ENCODE data around the gene USP20.
A peak's percentile ranks its signal among the peaks of the same experiment; 100 is the strongest.

Gene USP20

DNA sequence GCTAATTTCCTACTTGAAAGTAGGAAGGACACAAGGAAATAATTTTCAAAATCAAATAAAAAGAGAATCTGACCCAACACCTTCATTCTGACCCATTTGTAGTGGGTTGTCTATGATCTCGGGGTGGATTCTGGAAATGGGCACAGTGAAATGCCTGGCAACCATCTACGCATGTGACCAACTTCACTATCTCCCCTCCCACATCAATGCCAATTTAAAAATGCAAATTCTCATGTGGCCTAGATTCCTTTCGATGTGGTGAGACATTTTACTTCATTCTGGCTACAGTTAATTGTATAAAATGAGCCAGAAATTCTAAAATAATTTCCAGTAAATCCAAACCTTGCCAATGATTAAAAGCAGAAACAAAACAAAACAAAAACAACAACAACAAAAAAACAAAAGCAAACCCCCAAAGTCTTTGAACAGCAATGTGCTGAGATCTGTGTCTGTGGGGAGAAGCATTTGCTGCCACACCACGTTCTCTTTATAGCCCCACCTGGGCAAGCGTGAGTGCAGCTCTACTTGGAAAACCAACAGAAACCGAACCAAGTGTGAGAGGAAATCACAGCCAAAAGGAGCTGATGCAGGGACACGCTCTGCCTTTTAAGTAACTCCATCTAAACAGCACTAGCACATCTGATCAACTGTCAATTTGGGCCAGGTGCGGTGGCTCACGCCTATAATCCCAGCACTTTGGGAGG, 59.0 kb downstream of the USP20 start:
- Histone ChIP-seq H3F3A (ENCODE audit: insufficient read depth) (peaks cover 58% of the 10 kb centered on the region), H3K9me2 (replicated peaks; ENCODE audit: insufficient read depth, low read length) (no peaks in the 10 kb centered on the region), H3K27ac (ENCODE audit: low read depth, low read length) (peak overlapping the region; percentile 87), H3K4me3 (ENCODE audit: insufficient read depth, low read length, poor library complexity, severe bottlenecking) (no peak overlapping the region), H3K79me2 (ENCODE audit: insufficient read depth, low read length) (no peaks in the 10 kb centered on the region), H3K9me3 (ENCODE audit: insufficient read depth, low read length) (no peaks in the 10 kb centered on the region), H3K27me3 (ENCODE audit: low read length) (no peaks in the 10 kb centered on the region), H3K36me3 (ENCODE audit: low read length) (peaks cover 11% of the 10 kb centered on the region; the same call in 1 of the 2 replicates), H2AFZ (ENCODE audit: low read depth, low read length, severe bottlenecking) (no peak overlapping the region), H3K4me2 (ENCODE audit: low read depth, low read length, poor library complexity, severe bottlenecking) (peak overlapping the region; percentile 64), H3K9ac (ENCODE audit: low read length) (peak overlapping the region; percentile 41), H4K20me1 (ENCODE audit: low read depth, low read length) (no peaks in the 10 kb centered on the region)
- TF ChIP-seq, protein P1, sequence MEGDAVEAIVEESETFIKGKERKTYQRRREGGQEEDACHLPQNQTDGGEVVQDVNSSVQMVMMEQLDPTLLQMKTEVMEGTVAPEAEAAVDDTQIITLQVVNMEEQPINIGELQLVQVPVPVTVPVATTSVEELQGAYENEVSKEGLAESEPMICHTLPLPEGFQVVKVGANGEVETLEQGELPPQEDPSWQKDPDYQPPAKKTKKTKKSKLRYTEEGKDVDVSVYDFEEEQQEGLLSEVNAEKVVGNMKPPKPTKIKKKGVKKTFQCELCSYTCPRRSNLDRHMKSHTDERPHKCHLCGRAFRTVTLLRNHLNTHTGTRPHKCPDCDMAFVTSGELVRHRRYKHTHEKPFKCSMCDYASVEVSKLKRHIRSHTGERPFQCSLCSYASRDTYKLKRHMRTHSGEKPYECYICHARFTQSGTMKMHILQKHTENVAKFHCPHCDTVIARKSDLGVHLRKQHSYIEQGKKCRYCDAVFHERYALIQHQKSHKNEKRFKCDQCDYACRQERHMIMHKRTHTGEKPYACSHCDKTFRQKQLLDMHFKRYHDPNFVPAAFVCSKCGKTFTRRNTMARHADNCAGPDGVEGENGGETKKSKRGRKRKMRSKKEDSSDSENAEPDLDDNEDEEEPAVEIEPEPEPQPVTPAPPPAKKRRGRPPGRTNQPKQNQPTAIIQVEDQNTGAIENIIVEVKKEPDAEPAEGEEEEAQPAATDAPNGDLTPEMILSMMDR (IDR thresholded peaks at IDR 0.05; ENCODE audit: insufficient read depth, low read length, poor library complexity, severe bottlenecking), result no peak
- no peak for TF ChIP-seq EZH2phosphoT487 (conservative IDR thresholded peaks at IDR 0.05; ENCODE audit: low read length)

GRCh38 chr9:129895376-129896268, 60.4 kb downstream of the USP20 start:
- Histone ChIP-seq H2AFZ (ENCODE audit: low read depth, low read length, severe bottlenecking) (no peak overlapping the region), H3F3A (ENCODE audit: insufficient read depth) (peaks cover 58% of the 10 kb centered on the region), H3K27ac (ENCODE audit: low read depth, low read length) (peak overlapping the region; percentile 87), H3K9me3 (ENCODE audit: insufficient read depth, low read length) (no peaks in the 10 kb centered on the region), H3K9ac (ENCODE audit: low read length) (peak overlapping the region; percentile 41; the same call in 1 of the 2 replicates), H3K4me2 (ENCODE audit: low read depth, low read length, poor library complexity, severe bottlenecking) (peak overlapping the region; percentile 64), H3K27me3 (ENCODE audit: low read length) (no peaks in the 10 kb centered on the region), H3K79me2 (ENCODE audit: insufficient read depth, low read length) (no peaks in the 10 kb centered on the region), H4K20me1 (ENCODE audit: low read depth, low read length) (no peaks in the 10 kb centered on the region), H3K36me3 (ENCODE audit: low read length) (peaks cover 7% of the 10 kb centered on the region), H3K4me3 (ENCODE audit: insufficient read depth, low read length, poor library complexity, severe bottlenecking) (no peak overlapping the region), H3K9me2 (replicated peaks; ENCODE audit: insufficient read depth, low read length) (no peaks in the 10 kb centered on the region)
- TF ChIP-seq EZH2phosphoT487 (conservative IDR thresholded peaks at IDR 0.05; ENCODE audit: low read length), result no peak
- TF ChIP-seq, protein P1 (IDR thresholded peaks at IDR 0.05; ENCODE audit: insufficient read depth, low read length, poor library complexity, severe bottlenecking), result no peak

- H2AFZ ChIP-seq (ENCODE audit: low read depth, low read length, severe bottlenecking), result no peak overlapping the region
- no peaks in the 10 kb centered on the region for H4K20me1 ChIP-seq (ENCODE audit: low read depth, low read length)
- peaks cover 52% of the 10 kb centered on the region for H3F3A ChIP-seq (ENCODE audit: insufficient read depth)
- H3K4me3 ChIP-seq (ENCODE audit: insufficient read depth, low read length, poor library complexity, severe bottlenecking), result no peak overlapping the region
- no peak overlapping the region for H3K9ac ChIP-seq (ENCODE audit: low read length)
- TF ChIP-seq, protein P1 (IDR thresholded peaks at IDR 0.05; ENCODE audit: insufficient read depth, low read length, poor library complexity, severe bottlenecking), result no peak
- no peak for TF ChIP-seq EZH2phosphoT487 (conservative IDR thresholded peaks at IDR 0.05; ENCODE audit: low read length)
- H3K36me3 ChIP-seq (ENCODE audit: low read length), result peaks cover 12% of the 10 kb centered on the region
- no peak overlapping the region for H3K4me2 ChIP-seq (ENCODE audit: low read depth, low read length, poor library complexity, severe bottlenecking)
- no peaks in the 10 kb centered on the region for H3K9me2 ChIP-seq (replicated peaks; ENCODE audit: insufficient read depth, low read length)
- no peaks in the 10 kb centered on the region for H3K9me3 ChIP-seq (ENCODE audit: insufficient read depth, low read length)
- no peaks in the 10 kb centered on the region for H3K79me2 ChIP-seq (ENCODE audit: insufficient read depth, low read length)
- no peaks in the 10 kb centered on the region for H3K27me3 ChIP-seq (ENCODE audit: low read length)
- peak overlapping the region; percentile 25; the same call in 1 of the 2 replicates for H3K27ac ChIP-seq (ENCODE audit: low read depth, low read length)
Observed at GRCh38 chr9:129897263-129897662, 62.0 kb downstream of the USP20 start.

All from SU-DHL-6 (cell line).